Stimulated activated CD8-positive, alpha-beta memory T cell treated with anti-CD3 and anti-CD28 coated beads, Interleukin-12 subunit alpha, Interleukin-12 subunit beta, amount 100 ng/mL, for 1 hour (primary cell): ENCODE results near the gene PODXL2.
"Not testable (repeated sequence)": the region's sequence is repeated elsewhere in the genome, so short reads cannot be mapped to it uniquely, and the experiment has no call there.

Experiments
- DNase-seq: peaks from one replicate; pipeline ENCODE4 v3.0.0-alpha.2; 2020; ENCODE audit warnings: low read depth

The PODXL2 gene

DNA sequence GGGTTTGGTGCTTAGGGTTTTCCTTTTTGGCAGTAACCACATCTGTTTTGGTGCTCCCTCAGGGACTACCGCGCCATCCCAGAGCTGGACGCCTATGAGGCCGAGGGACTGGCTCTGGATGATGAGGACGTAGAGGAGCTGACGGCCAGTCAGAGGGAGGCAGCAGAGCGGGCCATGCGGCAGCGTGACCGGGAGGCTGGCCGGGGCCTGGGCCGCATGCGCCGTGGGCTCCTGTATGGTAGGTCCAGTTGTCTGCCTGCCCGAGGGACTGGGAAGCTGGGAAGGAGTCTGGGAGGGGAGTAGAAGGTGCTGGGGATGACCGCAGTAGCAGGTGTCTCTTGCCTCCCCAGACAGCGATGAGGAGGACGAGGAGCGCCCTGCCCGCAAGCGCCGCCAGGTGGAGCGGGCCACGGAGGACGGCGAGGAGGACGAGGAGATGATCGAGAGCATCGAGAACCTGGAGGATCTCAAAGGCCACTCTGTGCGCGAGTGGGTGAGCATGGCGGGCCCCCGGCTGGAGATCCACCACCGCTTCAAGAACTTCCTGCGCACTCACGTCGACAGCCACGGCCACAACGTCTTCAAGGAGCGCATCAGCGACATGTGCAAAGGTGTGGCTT lies 24.3 kb upstream of the PODXL2 start:
- no peak for DNase-seq

DNA sequence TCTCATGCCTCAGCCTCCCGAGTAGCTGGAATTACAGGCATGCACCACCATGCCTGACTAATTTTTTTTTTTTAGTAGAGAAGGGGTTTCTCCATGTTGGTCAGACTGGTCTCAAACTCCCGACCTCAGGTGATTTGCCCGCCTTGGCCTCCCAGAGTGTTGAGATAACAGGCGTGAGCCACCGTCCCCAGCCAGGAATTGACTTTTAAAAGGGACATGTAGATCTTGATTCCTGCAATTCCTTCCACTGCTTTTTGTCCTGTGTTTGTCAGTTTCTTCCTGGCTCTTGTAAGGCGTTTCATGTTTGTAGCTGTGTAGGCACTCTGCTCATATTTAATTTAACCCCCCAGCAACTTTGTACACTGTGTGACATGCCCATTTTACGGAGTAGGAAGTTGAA lies 23.4 kb upstream of the PODXL2 start:
- not testable (repeated sequence) for DNase-seq

DNA sequence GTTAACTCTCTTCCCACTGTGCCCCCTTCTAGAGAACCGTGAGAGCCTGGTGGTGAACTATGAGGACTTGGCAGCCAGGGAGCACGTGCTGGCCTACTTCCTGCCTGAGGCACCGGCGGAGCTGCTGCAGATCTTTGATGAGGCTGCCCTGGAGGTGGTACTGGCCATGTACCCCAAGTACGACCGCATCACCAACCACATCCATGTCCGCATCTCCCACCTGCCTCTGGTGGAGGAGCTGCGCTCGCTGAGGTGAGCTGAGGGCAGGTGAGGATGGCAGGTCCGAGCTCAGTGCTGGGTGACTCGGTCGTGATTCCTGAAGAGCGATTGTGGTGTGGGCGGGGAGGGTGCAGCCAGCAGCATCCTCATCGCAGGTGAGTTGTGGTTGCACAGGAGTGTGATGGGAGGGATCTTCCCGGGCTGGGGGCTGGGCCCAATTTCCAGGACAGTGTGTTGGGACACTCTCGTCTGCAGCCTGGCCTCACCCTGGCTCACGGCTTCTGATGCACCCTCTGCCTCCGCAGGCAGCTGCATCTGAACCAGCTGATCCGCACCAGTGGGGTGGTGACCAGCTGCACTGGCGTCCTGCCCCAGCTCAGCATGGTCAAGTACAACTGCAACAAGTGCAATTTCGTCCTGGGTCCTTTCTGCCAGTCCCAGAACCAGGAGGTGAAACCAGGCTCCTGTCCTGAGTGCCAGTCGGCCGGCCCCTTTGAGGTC lies 22.7 kb upstream of the PODXL2 start:
- no peak for DNase-seq

DNA sequence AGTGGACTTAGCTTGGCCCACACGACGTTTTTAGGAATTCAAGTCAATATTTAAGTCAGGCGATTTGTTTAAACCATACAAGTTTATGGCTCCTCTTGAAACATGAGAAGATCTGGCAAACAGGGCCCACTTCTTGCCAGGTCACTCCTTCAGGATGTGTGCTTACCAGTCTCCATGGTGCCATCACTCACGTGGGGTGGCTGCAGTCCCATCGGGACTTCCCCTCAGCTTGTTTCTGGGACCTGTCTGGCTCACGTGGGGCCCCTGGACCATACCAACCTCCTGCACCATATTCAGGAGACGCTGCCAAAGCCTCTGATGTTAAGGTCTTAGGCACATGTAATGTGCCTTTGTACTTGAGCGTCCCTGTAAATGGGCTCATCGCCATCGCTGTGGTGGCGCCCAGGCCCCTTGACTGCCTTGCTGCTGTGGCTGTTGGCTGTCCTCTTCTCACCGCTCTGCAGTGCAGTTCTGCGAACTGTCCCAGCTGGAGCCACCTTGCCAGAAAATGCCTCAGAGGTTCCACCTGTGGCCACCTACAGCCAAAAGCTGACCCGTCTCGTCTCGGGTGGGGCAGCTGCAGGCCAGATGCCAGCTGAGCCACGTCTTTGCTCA lies 21.9 kb upstream of the PODXL2 start:
- DNase-seq: no peak

DNA sequence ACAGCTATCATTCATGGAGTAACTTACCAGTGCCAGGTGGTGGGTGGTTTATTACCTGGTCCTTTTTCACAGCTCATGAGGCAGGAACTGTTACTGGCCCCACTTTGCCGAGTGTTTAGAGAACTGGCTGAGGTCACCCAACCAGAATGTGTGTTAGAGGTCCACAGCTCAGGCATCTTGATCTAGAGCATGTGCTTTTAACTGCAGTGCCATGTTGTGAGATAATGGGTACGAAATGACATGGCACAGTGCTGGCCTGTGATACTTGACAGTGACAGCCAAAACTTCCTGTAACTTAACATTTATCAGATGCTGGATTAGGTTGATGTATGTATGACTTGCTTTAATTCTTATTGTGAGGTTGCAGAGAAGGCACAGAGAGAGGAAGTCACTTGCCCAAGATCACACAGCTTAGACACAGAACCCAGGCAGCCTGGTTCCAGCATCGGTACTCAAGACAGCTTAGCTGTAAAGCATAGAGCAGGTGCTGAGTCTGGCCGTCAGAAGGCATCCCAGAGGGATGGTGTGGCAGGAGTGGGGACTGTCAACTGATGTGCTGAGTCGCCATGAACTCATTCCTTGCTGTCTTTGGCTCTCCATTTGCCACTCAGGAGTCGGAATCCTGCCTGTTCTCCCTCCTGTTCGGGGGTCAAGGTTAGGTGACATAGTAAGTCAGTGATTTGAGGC lies 21.2 kb upstream of the PODXL2 start:
- DNase-seq: no peak

DNA sequence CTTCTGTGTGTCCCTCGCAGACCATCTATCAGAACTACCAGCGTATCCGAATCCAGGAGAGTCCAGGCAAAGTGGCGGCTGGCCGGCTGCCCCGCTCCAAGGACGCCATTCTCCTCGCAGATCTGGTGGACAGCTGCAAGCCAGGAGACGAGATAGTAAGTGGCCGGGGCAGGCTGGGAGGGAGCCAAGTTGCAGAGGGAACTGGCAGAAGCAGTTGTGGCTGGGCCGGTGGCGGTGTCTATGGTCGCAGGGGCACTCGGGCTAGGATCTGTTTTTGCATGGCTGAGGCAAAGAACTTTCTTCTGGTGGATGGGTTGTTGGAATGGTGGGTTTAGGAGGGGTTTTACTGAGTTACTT lies 20.6 kb upstream of the PODXL2 start:
- DNase-seq: no peak

DNA sequence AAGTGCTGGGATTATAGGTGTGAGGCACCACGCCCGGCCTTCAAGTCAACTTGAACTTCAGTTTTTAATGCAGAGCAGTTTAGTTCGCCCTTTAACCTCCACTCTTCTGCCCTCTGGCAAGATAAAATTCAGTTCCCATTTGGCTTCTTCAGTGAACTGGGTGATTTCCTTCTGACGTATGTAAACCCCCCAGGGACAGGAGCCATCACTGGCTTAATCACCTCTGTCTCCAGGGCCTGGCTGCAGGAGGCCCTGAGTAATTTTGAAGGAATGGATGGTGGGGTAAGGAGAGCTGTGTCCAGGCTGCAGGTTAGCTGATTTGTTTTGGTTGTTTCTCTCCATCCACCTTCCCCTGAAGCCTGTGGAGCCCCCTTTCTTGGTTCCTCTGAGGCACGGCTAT lies 18.9 kb upstream of the PODXL2 start:
- no peak for DNase-seq

DNA sequence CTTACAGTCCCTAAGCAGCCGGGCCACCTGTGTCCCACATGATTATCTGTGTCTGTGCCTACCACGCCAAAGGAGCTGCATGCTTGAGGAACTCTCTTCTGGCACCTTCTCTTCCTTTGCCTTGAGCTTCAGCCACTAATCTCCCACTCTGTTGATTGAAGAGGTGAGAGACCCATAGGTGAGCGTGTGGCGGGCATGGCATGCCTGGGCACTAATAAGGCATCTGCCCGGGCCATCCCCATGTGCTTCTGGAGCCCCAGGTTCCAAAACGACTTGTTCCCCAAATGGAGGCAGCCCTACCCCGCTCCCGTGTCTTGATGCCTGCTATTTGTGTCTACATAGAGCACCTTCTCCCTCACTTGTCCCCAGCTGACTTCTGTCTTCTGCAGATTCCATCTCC lies 17.7 kb upstream of the PODXL2 start:
- DNase-seq: no peak

DNA sequence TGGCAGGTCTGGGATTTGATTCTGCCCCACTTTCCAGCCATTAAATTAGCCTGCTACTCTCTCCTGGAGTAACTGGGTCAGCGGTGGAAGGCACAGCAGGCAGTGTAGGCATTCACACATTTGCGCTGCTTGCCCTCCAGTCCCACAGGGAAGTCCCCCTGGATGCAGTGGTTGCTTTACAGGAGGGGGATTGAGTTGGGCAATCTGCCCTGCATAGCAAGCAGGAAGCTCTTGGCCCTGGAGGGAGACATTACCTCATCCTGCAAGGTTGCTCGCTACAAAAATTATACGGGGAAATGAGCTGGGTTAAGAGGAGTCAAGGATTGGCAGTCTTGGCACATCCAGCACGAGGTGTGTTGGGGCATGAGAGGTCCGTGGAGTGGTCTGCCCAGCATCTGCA lies 16.0 kb upstream of the PODXL2 start:
- DNase-seq: no peak

DNA sequence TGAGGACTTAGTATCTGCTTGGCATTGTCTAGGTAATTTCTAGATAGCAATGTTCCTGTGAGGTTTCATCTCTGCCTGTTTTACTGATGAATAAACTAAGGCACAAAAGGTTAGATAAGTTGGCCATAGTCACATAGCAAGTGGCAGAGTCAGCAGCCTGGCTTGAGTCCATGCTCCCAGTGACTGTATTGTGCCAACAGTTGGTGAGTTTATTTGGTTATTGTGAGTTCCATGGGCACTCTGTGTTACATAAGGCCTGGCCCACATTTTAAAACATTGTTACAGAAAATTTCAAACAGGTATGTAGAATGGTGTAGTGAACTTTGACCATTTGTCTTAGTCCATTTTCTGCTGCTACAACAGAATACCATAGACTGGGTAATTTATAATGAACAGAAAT lies 15.6 kb upstream of the PODXL2 start:
- DNase-seq: no peak

DNA sequence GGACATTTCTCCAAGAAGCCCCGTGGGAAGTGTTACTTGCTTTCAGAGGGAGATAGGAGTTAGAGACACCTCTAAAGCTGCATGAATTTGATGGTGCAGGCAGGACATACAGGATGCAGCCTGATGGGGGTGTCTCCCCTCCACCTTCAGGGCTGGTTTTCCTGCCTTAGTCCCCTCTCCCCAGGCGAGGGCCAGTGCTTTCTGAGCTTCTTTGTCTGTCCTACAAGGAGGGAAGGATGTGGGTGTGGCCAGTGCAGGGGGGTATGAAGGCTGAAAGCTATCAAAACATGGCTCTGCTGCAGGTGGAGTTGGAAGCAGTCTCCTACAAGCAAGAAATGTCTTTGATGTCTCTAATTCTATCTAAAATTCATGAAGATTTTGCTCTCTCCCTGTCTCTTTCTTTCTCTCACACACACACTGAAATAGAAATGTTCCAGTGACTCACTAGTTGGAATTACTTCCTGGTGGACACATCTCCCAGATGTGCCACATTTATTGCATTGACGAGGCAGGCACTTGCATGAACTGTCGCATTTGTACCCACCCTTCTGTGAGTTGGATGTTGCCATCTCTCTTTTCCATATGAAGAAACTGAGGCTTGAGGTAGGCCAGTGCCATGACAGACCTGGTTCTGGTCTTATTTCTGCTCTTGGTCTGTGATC lies 13.9 kb upstream of the PODXL2 start:
- no peak for DNase-seq

DNA sequence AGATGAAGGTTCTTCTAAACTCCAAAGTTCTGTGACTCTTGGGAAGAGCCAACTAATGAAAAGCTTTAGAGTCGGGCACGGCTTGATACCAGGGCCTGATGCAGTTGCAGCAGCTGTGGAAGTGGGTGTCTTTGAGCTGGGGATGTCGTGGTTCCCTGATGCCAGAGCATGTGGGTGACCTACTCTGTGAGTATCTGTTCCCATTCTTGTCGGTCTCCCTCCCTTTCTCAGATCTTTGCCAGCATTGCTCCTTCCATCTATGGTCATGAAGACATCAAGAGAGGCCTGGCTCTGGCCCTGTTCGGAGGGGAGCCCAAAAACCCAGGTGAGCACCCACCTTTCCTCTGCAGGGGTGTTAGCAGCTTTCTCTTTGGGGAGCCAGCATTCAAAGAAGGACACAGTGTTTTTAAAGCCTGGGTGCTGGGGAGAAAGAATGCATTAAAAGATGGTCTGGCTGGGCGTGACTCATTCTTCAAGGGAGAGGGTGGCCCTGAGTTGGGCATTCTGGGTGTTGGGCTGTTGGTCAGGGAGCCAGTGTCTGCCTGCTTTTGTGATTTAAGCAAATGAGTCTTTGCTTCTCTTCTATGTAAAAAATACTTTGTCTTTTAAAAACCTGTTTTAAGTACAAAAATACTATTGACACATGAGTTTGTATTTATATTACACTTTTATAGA lies 13.2 kb upstream of the PODXL2 start:
- DNase-seq: no peak

DNA sequence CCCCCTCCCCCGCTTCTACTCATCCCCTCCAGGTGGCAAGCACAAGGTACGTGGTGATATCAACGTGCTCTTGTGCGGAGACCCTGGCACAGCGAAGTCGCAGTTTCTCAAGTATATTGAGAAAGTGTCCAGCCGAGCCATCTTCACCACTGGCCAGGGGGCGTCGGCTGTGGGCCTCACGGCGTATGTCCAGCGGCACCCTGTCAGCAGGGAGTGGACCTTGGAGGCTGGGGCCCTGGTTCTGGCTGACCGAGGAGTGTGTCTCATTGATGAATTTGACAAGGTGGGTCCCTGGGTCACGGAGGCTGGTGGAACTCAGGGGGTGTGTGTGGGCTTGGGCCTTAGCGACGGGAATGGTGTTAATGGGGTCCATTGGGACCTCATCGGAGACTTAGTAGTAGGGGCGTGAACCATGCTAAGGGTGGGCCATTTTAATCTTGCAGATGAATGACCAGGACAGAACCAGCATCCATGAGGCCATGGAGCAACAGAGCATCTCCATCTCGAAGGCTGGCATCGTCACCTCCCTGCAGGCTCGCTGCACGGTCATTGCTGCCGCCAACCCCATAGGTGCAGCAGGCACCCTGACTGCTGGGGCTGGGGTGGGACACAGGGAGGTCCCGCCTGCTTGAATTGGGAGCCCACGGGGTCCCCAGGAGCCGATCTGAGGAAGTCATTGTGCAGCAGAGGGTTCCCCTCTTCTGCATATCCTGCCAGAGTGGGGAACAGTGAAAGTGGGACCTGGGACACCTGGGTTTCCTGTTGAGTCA lies 12.0 kb upstream of the PODXL2 start:
- DNase-seq: no peak

DNA sequence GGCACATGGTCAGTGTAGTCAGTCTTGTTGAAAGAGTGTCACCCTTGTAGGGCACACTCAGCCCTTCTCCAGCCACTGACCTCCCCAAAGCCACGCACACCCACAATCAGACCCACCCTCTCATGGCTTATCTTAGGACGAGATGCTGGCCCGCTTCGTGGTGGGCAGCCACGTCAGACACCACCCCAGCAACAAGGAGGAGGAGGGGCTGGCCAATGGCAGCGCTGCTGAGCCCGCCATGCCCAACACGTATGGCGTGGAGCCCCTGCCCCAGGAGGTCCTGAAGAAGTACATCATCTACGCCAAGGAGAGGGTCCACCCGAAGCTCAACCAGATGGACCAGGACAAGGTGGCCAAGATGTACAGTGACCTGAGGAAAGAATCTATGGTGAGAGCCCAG lies 10.1 kb upstream of the PODXL2 start:
- no peak for DNase-seq

DNA sequence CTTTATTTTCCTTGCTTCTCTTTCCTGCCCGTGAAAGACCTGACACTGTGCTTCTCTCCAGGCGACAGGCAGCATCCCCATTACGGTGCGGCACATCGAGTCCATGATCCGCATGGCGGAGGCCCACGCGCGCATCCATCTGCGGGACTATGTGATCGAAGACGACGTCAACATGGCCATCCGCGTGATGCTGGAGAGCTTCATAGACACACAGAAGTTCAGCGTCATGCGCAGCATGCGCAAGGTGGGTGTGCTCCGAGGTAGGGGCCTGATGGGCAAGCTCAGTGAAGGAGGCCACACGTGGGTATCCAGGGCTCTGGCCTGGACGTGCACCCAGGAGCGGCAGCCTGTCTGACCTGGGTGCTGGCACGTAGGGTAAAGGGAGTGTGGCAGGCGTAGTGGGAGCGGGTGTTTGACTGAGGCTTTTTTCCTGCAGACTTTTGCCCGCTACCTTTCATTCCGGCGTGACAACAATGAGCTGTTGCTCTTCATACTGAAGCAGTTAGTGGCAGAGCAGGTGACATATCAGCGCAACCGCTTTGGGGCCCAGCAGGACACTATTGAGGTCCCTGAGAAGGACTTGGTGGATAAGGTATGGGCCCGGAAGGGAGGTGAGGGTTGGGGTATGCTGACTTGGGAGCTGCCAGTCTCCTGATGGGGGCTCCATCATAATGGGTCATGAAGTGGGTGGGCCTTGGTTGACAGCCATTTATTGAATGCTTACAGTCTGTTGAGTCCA lies 8.2 kb upstream of the PODXL2 start:
- DNase-seq: no peak

DNA sequence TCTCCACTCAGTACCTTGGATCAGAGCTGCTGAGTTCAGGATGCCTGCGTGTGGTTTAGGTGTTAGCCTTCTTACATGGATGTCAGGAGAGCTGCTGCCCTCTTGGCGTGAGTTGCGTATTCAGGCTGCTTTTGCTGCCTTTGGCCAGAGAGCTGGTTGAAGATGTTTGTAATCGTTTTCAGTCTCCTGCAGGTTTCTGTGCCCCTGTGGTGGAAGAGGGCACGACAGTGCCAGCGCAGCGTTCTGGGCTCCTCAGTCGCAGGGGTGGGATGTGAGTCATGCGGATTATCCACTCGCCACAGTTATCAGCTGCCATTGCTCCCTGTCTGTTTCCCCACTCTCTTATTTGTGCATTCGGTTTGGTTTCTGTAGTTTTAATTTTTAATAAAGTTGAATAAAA lies 7.0 kb upstream of the PODXL2 start:
- no peak for DNase-seq

DNA sequence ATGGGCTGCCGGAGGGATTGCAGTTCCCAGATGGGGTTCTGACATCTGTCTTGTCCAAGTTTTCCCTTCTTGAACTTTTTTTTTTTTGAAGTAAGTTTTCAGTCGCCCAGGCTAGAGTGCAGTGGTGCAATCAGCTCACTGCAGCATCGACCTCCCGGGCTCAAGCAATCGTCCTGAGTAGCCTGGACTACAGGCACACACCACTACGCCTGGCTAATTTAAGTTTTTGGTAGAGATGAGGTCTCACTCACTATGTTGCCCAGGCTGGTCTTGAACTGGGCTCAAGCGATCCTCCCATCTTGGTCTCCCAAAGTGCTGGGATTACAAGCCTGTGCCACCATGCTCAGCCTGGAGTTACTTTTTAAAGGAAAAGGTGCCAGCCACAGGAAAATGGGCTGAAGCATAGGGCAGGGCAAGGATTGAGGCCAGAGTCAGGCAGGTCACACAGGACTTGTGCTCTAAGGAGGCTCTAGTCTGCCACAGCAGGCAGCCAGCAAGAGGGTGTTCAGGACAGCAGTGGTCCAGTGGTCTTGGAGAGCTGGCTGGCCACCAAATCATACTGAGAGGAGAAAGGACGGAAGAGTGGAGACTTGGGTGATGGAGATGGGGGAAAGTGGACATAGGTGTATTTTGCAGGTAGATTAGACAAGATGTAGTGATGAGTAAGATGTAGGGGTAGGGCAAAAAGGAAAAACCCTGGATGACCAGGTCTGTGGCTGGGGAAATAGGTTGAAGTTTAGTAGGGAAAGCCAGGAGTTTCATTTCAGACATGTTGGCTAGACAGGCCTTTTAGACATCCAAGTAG lies 6.0 kb upstream of the PODXL2 start:
- no peak for DNase-seq

DNA sequence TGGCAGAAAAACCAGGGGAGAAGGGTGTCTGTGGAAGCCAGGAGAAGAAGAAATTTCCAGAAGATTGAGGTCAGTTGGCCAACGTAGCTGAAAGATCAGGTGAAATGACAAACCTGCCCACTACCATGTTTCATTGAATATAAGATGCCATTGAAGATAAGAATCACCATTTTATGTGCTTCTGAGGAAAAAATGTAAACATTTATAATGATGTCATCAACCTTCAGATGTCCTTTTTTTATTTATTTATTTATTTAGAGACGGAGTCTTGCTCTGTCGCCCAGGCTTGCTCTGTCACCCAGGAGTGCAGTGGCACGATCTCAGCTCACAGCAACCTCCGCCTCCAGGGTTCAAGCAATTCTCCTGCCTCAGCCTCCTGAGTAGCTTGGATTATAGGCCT lies 4.9 kb upstream of the PODXL2 start:
- no peak for DNase-seq

DNA sequence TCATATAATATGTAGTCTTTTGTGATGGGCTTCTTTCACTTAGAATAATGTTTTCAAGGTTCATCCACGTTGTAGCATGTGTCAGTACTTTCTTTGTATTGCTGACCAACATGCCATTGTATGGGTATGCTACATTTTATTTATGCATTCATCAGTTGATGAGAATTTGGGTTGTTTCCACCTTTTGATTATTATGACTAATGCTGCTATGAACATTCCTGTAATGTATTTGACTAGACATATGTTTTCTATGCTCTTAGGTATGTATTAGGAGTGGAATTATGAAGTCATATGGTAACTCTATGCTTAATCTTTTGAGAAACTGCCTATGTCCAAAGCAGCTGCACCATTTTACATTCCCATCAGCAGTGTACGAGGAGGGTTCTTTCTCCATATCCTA lies 3.2 kb upstream of the PODXL2 start:
- DNase-seq: no peak

DNA sequence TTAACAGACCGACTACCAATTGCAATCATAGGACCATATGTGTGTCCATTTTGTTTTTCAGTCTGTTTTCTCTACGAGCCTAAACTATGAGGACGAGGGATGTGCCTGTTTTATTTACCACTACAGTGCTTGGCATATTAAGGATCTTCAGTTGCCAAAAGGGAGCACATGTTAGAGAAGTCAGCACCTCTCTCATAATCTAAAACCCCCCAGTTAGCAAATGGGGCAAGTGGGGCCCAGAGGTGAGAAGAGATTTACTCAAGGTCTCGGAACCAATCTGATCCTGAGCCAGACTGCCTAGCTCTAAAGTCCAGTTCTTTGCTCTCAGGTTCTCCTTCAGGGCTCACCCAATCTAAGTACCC lies 578 bp upstream of the PODXL2 start:
- no peak for DNase-seq
